GM21381 (cell line): Measurements from ENCODE around the gene PRXL2A.

Experiments used
- ATAC-seq: cut with Tn5 transposase; IDR thresholded peaks from one replicate; pipeline ENCODE4 v1.9.1; 2021; ENCODE audit warnings: mild to moderate bottlenecking, moderate library complexity; ENCODE audit not compliant: unreplicated experiment

The PRXL2A gene

GRCh38 chr10:80460399-80461207, 52.3 kb downstream of the PRXL2A start:
- no peak for ATAC-seq

- ATAC-seq: no peak
Observed at GRCh38 chr10:80461208-80462183, 53.1 kb downstream of the PRXL2A start.

- ATAC-seq: no peak
Observed at GRCh38 chr10:80462299-80462980, 54.1 kb downstream of the PRXL2A start.

- peak; percentile 25 for ATAC-seq
Observed at GRCh38 chr10:80462981-80463741, 54.8 kb downstream of the PRXL2A start.

GRCh38 chr10:80463868-80464267, 55.5 kb downstream of the PRXL2A start:
- ATAC-seq: no peak

- no peak for ATAC-seq
Observed at GRCh38 chr10:80464557-80465450, 56.5 kb downstream of the PRXL2A start.

- no peak for ATAC-seq
Observed at GRCh38 chr10:80465451-80465835, 57.1 kb downstream of the PRXL2A start.

- ATAC-seq: no peak
Observed at GRCh38 chr10:80465839-80466590, 57.7 kb downstream of the PRXL2A start.

GRCh38 chr10:80466724-80467326, 58.5 kb downstream of the PRXL2A start:
- no peak for ATAC-seq

GRCh38 chr10:80468002-80468401, 59.7 kb downstream of the PRXL2A start:
- ATAC-seq: no peak

- no peak for ATAC-seq
Observed at GRCh38 chr10:80468806-80469421, 60.6 kb downstream of the PRXL2A start.

- ATAC-seq: no peak
Observed at GRCh38 chr10:80470266-80470665, 61.9 kb downstream of the PRXL2A start.

- ATAC-seq: no peak
Observed at GRCh38 chr10:80471001-80471400, 62.6 kb downstream of the PRXL2A start.

- ATAC-seq: peak; percentile 59
Observed at GRCh38 chr10:80471715-80472233, 63.4 kb downstream of the PRXL2A start.

- peak; percentile 89 for ATAC-seq
Observed at GRCh38 chr10:80472234-80473095, 64.1 kb downstream of the PRXL2A start.

GRCh38 chr10:80473096-80473657, 64.8 kb downstream of the PRXL2A start:
- ATAC-seq: no peak
